Glomerular visceral epithelial cell (primary cell): Measurements from ENCODE around the gene ARID1B.
A peak's percentile ranks its signal among the peaks of the same experiment; 100 is the strongest.

Source experiments
- DNase-seq: peaks from one replicate; pipeline ENCODE4 v3.0.0-alpha.2; 2016; ENCODE audit errors: extremely low spot score

Gene ARID1B

GRCh38 chr6:157207521-157208076 lies 430.4 kb downstream of the ARID1B start:
- no peak for DNase-seq

GRCh38 chr6:157209865-157210530 lies 432.8 kb downstream of the ARID1B start:
- DNase-seq, result no peak

GRCh38 chr6:157210954-157211353 lies 433.8 kb downstream of the ARID1B start:
- no peak for DNase-seq

- no peak for DNase-seq
Measured at GRCh38 chr6:157211603-157212455, 434.7 kb downstream of the ARID1B start.

GRCh38 chr6:157213426-157213825 lies 436.2 kb downstream of the ARID1B start:
- DNase-seq, result no peak

GRCh38 chr6:157213907-157214565 lies 436.9 kb downstream of the ARID1B start:
- DNase-seq, result no peak

GRCh38 chr6:157215717-157216116 lies 438.5 kb downstream of the ARID1B start:
- no peak for DNase-seq

GRCh38 chr6:157216570-157216969 lies 439.4 kb downstream of the ARID1B start:
- no peak for DNase-seq

GRCh38 chr6:157217198-157217893 lies 440.2 kb downstream of the ARID1B start:
- no peak for DNase-seq

GRCh38 chr6:157217894-157218370 lies 440.8 kb downstream of the ARID1B start:
- DNase-seq, result no peak

GRCh38 chr6:157218371-157219198 lies 441.4 kb downstream of the ARID1B start:
- DNase-seq, result no peak

- DNase-seq, result no peak
Measured at GRCh38 chr6:157219201-157220200, 442.3 kb downstream of the ARID1B start.

GRCh38 chr6:157220485-157220884 lies 443.3 kb downstream of the ARID1B start:
- DNase-seq, result no peak

GRCh38 chr6:157221049-157221816 lies 444.1 kb downstream of the ARID1B start:
- DNase-seq, result peak; percentile 59

GRCh38 chr6:157221817-157222175 lies 444.6 kb downstream of the ARID1B start:
- no peak for DNase-seq

- no peak for DNase-seq
Measured at GRCh38 chr6:157222201-157222981, 445.2 kb downstream of the ARID1B start.

GRCh38 chr6:157223021-157223430 lies 445.8 kb downstream of the ARID1B start:
- DNase-seq, result no peak

GRCh38 chr6:157223511-157223910 lies 446.3 kb downstream of the ARID1B start:
- no peak for DNase-seq
